HPDE6-E6E7 (cell line): ENCODE data around the gene RABGGTB.
"Not testable (repeated sequence)": the region's sequence is repeated elsewhere in the genome, so short reads cannot be mapped to it uniquely, and the experiment has no call there.

Experiments used
- DNase-seq: peaks from one replicate; pipeline ENCODE4 v3.0.0; 2011; ENCODE audit warnings: missing footprints; ENCODE audit errors: extremely low spot score

The RABGGTB gene

DNA sequence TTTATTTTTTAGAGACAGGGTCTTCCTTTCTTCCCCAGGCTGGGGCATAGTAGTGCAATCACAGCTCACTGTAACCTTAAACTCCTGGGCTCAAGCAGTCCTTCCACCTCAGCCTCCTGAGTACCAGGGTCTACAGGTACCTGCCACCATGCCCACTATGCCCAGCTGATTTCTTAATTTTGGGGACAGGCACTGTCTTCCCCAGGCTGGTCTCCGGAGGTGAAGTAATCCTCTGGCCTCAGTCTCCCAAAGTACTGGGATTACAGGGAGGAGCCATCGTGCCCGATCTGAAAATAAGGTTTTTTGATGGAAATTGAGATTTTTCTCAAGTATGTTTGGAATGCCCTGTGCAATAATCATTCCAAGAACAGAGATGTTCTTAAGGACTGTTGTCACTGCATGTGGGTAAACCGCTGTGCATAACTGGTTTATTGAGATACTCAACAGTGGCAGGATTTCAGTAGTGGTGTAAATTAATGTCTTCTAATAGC, 9.7 kb downstream of the RABGGTB start:
- DNase-seq: no peak

DNA sequence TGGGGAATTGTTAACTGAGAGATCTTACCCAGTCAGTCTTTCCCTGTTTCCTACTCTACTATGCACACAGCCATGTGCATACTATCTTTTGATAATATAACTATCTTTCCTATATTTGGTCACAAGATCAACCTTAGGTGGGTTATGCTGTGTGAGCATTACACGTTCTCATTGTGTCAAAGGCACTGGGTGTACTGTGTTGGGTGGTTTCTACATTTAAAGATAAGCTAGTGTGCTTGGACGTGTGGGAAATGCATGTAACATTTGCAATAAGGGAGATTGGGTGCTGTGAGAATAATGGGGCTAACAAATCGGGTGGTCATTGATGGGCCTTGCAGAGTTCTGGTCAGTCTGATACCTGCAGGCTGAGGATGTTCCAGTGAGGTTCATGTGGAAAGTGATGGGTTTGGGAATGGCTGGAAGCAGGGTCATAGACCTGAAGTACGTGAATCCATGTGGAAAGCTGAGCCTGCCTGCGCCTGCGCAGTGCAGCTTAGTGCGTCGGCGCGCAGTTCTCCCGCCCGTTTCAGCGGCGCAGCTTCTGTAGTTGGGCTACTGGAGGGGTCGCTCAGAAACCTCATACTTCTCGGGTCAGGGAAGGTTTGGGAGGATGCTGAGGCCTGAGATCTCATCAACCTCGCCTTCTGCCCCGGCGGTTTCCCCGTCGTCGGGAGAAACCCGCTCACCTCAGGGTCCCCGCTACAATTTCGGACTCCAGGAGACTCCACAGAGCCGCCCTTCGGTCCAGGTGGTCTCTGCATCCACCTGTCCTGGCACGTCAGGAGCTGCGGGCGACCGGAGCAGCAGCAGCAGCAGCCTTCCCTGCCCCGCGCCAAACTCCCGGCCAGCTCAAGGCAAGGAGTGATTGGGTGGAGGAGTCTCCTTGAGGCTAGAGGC, 10.6 kb downstream of the RABGGTB start, which contains the start of gene MSH4:
TSS of gene MSH4 (plus strand) at position 507 of the 897 bp plus-strand sequence. CDS start at position 611, 104 bp downstream.
- no peak for DNase-seq

DNA sequence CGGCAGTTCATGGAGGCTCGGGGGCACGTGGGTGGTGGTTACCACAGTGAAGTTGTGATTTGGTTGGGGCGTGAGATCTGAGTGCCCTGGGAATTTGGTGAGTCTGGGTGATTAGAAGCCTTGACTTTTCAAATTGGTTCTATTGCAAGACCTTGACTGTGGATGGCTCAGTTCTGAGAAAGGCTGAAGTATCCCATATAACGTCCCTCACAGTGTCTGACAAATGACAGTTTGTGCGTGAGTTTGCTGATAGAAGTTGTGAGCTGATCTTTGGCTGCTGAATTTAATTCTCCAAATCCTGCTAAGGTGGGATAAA, 11.2 kb downstream of the RABGGTB start:
- DNase-seq: no peak

DNA sequence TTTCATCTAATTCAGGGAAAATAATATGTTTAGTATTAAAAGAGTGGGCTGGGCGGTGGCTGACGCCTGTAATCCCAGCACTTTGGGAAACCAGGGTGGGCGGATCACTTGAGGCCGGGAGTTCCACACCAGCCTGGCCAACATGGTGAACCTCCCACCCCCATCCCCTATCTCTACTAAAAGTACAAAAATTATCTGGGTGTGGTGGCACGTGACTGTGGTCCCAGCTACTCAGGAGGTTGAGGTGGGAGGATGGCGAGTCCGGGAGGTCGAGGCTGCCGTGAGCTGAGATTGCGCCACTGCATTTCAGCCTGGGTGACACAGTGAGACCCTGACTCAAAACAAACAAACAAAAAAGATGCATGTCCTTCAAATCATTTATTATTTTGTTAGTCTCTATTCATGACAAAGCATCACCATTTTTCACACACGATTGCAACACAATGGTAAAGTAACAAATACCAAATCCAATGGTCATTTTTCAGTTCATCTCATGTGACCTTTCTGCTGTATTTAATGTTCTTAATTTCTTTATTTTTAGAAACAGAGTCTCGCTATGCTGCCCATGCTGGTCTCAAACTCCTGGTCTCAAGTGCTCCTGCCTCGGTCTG, 11.7 kb downstream of the RABGGTB start:
- no peak for DNase-seq

DNA sequence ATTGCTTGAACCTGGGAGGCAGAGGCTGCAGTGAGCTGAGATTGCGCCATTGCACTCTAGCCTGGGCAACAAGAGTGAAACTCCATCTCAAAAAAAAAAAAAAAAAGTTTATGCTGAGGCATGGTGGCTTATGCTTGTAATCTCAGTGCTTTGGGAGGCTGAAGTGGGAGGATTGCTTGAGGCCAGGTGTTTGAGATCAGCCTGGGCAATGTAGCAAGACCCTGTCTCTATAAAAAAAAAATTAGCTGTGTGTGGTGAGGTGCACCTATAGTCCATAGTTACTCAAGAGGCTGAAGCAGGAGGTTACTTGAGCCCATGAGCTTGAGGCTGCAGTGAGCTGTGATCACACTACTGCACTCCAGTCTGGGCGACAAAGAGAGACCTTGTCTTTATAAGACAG, 15.4 kb downstream of the RABGGTB start:
- not testable (repeated sequence) for DNase-seq

DNA sequence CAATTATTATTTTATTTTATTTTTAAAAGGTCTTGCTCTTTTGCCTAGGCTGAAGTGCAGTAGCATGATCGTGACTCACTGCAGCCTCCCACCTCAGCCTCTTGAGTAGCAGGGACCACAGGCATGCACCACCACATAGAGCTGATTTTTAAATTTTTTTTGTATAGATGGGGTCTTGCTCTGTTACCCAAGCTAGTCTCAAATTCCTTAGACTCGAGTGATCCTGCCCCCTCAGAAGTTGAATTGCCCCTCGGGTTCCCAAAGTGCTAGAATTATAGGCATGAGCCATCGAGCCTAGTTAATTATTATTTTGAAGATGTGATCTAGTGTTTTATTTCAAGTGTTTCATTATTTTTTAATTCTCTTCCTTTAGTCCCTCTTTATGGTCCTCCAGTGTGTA, 22.9 kb downstream of the RABGGTB start:
- no peak for DNase-seq

DNA sequence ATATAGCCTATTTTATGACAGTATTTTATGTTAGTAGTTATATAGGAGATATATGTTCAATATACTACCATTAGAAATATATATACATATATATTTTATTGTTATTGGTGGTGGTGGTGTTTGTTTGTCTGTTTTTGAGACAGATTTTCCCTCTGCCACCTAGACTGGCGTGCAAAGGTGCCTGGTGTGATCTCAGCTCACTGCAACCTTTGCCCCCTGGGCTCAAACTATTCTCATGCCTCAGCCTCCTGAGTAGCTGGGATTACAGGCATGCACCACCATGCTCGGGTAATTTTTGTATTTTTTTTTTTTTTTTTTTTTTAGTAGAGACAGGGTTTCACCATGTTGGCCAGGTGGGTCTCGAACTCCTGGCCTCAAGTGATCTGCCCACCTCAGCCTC, 24.1 kb downstream of the RABGGTB start:
- DNase-seq: not testable (repeated sequence)

DNA sequence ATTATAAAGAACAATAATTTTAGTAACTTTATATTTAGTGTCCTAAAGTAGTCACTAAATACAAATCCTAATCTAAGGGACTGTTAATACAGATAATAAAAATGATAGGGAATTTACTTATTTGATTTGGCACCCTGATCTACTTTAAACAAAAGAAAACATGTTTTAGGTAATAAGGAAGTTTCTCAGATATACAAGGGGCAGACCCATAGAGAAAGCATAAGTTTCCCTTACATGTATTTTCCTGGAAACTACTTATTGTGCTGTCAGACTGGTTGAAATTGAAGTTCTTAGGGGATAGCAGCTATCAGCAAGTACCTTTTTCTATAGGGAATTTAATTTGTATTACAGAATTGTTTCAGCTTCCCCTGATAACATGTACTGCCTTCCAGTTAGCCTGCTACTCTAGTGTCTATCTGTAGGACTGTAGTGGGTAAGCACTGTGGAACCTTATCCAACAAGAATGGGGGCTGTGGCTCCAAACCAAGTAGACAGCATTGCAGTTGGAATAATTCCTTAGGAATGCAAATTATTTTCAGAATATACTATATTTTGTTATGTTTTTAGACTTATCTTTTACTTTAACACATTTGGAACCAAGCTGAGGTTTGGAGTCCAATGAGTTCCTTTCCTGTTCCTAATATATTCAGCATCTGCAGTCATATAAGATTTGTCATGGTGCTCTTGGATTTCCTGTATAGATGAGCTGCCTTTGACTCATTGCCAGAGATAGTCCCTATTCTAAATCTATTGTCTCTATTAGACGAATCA, 25.3 kb downstream of the RABGGTB start:
- DNase-seq: no peak

DNA sequence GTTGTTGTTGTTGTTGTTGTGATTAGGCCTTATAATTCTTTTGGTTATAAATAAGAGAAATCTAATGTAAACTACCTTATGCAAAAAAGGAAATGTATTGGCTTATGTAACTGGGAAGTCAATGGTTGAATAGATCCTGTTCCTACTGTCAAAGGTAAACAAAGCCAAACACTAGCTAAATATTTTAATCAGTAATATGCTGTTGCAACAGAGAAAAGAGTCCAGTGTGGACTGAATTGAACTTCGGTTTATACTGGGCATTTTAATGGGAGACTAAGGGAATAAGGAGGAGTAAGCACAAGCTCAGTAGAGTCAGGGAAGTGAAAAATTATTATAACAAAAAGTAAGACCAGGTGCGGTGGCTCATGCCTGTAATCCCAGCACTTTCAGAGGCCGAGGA, 26.0 kb downstream of the RABGGTB start:
- DNase-seq: no peak

DNA sequence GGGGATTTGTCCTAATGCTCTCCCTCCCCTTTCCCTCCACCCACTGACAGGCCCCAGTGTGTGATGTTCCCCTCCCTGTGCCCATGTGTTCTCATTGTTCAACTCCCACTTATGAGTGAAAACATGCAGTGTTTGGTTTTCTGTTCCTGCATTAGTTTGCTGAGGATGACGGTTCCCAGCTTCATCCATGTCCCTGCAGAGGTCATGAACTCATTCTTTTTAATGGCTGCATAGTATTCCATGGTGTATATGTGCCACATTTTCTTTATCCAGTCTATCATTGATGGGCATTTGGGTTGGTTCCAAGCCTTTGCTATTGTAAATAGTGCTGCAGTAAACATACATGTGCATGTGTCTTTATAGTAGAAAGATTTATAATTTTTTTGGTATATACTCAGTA, 37.5 kb downstream of the RABGGTB start:
- DNase-seq: not testable (repeated sequence)

DNA sequence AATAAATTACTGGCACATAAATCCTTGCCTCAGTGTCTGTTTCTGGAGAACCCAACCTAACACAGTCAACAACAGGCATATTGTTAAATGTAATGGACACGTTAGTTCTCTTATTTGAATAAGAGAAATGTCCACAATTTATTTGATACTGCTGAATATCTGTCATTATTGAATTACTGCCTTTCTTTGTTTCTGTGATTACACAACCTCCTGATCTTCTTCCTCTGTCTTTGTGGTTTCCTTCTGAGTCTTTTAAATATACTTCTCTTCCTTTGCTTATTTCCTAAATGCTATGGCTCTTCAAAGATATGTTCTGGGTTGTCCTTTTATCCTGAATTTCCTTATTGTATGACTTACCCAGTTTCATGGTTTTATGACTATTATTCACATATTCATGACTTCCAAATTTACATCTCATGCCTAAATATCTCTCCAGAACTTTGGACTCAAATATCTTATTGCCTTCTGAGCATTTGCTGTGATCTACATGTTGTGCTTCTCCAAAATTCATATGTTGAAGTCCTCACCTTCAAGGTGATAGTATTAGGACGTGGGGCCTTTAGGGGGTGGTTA, 50.6 kb downstream of the RABGGTB start:
- no peak for DNase-seq

DNA sequence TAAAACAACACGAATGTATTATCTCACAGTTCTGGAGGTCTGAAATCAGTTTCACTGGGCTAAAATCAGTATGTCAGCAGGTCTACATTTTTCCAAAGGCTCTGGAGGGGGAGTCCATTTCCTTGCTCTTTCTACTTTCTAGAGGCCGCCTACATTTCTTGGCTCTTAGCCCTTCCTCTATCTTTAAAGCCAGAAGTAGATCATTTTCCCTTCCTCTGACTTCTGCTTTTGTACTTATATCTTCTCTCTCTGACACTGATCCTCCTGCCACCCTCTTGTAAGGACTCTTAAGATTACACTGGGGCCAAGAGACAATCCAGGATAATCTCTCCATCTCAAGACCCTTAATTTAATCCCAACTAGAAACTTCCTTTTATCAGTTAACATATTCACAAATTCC, 52.0 kb downstream of the RABGGTB start:
- no peak for DNase-seq

DNA sequence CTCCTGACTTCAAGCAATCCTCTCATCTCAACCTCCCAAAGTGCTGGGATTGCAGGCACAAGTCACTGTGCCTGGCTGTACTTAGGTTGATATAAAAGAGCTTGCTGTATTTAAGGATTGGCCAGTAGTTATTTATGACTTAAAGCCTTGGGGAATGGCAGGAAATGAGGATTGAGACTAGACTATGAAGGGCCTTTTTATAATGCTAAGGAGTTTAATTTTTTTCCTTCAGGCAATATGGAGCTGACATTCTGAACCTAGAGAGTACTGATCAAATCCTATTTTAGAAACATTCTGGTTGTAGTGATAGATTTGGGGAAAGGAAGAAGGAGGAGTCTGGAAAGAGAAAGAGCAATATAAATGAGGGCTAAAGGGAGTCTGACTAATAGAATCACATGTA, 55.4 kb downstream of the RABGGTB start:
- DNase-seq: no peak
